ENCODE results near the gene B2M.
"Not testable (repeated sequence)": the region's sequence is repeated elsewhere in the genome, so short reads cannot be mapped to it uniquely, and the experiment has no call there.

B2M gene

DNA sequence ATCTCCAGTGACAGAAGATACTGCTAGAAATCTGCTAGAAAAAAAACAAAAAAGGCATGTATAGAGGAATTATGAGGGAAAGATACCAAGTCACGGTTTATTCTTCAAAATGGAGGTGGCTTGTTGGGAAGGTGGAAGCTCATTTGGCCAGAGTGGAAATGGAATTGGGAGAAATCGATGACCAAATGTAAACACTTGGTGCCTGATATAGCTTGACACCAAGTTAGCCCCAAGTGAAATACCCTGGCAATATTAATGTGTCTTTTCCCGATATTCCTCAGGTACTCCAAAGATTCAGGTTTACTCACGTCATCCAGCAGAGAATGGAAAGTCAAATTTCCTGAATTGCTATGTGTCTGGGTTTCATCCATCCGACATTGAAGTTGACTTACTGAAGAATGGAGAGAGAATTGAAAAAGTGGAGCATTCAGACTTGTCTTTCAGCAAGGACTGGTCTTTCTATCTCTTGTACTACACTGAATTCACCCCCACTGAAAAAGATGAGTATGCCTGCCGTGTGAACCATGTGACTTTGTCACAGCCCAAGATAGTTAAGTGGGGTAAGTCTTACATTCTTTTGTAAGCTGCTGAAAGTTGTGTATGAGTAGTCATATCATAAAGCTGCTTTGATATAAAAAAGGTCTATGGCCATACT lies 4.0 kb downstream of the B2M start:
- TF ChIP-seq, protein P1, sequence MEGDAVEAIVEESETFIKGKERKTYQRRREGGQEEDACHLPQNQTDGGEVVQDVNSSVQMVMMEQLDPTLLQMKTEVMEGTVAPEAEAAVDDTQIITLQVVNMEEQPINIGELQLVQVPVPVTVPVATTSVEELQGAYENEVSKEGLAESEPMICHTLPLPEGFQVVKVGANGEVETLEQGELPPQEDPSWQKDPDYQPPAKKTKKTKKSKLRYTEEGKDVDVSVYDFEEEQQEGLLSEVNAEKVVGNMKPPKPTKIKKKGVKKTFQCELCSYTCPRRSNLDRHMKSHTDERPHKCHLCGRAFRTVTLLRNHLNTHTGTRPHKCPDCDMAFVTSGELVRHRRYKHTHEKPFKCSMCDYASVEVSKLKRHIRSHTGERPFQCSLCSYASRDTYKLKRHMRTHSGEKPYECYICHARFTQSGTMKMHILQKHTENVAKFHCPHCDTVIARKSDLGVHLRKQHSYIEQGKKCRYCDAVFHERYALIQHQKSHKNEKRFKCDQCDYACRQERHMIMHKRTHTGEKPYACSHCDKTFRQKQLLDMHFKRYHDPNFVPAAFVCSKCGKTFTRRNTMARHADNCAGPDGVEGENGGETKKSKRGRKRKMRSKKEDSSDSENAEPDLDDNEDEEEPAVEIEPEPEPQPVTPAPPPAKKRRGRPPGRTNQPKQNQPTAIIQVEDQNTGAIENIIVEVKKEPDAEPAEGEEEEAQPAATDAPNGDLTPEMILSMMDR (conservative IDR thresholded peaks at IDR 0.05; ENCODE audit: low read depth, low read length): no peak
- H3K4me3 ChIP-seq (ENCODE audit: low read depth, low read length): no peak overlapping the region

DNA sequence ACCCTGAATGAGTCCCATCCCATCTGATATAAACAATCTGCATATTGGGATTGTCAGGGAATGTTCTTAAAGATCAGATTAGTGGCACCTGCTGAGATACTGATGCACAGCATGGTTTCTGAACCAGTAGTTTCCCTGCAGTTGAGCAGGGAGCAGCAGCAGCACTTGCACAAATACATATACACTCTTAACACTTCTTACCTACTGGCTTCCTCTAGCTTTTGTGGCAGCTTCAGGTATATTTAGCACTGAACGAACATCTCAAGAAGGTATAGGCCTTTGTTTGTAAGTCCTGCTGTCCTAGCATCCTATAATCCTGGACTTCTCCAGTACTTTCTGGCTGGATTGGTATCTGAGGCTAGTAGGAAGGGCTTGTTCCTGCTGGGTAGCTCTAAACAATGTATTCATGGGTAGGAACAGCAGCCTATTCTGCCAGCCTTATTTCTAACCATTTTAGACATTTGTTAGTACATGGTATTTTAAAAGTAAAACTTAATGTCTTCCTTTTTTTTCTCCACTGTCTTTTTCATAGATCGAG lies 4.5 kb downstream of the B2M start:
- no peak overlapping the region for H3K4me3 ChIP-seq (ENCODE audit: low read depth, low read length)
- DNase-seq (ENCODE audit: low read depth): no peak
- TF ChIP-seq, protein P1 (conservative IDR thresholded peaks at IDR 0.05; ENCODE audit: low read depth, low read length): no peak

More for the DNA sequence above, 4.0 kb downstream of the B2M start:
- DNase-seq (ENCODE audit: low read depth): no peak

DNA sequence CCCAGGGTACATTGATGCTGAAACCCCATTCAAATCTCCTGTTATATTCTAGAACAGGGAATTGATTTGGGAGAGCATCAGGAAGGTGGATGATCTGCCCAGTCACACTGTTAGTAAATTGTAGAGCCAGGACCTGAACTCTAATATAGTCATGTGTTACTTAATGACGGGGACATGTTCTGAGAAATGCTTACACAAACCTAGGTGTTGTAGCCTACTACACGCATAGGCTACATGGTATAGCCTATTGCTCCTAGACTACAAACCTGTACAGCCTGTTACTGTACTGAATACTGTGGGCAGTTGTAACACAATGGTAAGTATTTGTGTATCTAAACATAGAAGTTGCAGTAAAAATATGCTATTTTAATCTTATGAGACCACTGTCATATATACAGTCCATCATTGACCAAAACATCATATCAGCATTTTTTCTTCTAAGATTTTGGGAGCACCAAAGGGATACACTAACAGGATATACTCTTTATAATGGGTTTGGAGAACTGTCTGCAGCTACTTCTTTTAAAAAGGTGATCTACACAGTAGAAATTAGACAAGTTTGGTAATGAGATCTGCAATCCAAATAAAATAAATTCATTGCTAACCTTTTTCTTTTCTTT lies 5.8 kb downstream of the B2M start:
- H3K4me3 ChIP-seq (ENCODE audit: low read depth, low read length): no peak overlapping the region
- DNase-seq (ENCODE audit: low read depth): no peak
- TF ChIP-seq, protein P1 (conservative IDR thresholded peaks at IDR 0.05; ENCODE audit: low read depth, low read length): no peak

DNA sequence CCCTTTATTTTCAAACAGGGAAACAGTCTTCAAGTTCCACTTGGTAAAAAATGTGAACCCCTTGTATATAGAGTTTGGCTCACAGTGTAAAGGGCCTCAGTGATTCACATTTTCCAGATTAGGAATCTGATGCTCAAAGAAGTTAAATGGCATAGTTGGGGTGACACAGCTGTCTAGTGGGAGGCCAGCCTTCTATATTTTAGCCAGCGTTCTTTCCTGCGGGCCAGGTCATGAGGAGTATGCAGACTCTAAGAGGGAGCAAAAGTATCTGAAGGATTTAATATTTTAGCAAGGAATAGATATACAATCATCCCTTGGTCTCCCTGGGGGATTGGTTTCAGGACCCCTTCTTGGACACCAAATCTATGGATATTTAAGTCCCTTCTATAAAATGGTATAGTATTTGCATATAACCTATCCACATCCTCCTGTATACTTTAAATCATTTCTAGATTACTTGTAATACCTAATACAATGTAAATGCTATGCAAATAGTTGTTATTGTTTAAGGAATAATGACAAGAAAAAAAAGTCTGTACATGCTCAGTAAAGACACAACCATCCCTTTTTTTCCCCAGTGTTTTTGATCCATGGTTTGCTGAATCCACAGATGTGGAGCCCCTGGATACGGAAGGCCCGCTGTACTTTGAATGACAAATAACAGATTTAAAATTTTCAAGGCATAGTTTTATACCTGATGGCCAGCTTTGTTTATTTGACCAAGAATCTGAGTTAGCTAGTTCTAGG lies 7.0 kb downstream of the B2M start:
- H3K4me3 ChIP-seq (ENCODE audit: low read depth, low read length): no peak overlapping the region
- TF ChIP-seq, protein P1 (conservative IDR thresholded peaks at IDR 0.05; ENCODE audit: low read depth, low read length): no peak
- DNase-seq (ENCODE audit: low read depth): no peak

GRCh38 chr15:44718927-44719292 lies 7.6 kb downstream of the B2M start:
- DNase-seq (ENCODE audit: low read depth): no peak
- H3K4me3 ChIP-seq (ENCODE audit: low read depth, low read length): no peak overlapping the region
- TF ChIP-seq, protein P1 (conservative IDR thresholded peaks at IDR 0.05; ENCODE audit: low read depth, low read length): no peak

GRCh38 chr15:44719293-44719999 lies 8.1 kb downstream of the B2M start:
- H3K4me3 ChIP-seq (ENCODE audit: low read depth, low read length): no peak overlapping the region
- TF ChIP-seq, protein P1 (conservative IDR thresholded peaks at IDR 0.05; ENCODE audit: low read depth, low read length): no peak
- peak; percentile 59 for DNase-seq (ENCODE audit: low read depth)

GRCh38 chr15:44720000-44720435 lies 8.7 kb downstream of the B2M start:
- DNase-seq (ENCODE audit: low read depth); H3K4me3 ChIP-seq (ENCODE audit: low read depth, low read length): not testable (repeated sequence)

Data from choroid plexus epithelial cell (primary cell).